Measurements from ENCODE around the gene REC8.

DNA sequence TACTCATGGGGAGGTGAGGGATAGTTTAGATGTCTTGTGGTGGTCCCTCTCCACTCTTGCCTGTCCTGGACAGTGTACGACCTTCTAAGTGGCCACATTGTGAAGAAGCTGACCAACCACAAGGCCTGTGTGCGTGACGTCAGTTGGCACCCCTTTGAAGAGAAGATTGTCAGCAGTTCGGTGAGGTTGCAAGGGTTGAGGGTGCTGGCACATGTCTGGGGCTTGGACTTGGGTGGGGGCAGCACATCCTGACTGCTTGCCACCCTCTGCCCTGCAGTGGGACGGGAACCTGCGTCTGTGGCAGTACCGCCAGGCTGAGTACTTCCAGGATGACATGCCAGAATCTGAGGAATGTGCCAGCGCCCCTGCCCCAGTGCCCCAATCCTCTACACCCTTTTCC is 49.0 kb upstream of the REC8 start:
- TF ChIP-seq, protein P1, sequence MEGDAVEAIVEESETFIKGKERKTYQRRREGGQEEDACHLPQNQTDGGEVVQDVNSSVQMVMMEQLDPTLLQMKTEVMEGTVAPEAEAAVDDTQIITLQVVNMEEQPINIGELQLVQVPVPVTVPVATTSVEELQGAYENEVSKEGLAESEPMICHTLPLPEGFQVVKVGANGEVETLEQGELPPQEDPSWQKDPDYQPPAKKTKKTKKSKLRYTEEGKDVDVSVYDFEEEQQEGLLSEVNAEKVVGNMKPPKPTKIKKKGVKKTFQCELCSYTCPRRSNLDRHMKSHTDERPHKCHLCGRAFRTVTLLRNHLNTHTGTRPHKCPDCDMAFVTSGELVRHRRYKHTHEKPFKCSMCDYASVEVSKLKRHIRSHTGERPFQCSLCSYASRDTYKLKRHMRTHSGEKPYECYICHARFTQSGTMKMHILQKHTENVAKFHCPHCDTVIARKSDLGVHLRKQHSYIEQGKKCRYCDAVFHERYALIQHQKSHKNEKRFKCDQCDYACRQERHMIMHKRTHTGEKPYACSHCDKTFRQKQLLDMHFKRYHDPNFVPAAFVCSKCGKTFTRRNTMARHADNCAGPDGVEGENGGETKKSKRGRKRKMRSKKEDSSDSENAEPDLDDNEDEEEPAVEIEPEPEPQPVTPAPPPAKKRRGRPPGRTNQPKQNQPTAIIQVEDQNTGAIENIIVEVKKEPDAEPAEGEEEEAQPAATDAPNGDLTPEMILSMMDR (IDR thresholded peaks at IDR 0.05), result no peak
- no peak for TF ChIP-seq POLR2A (IDR thresholded peaks at IDR 0.05)

Measured in tibial nerve (tissue), 3 donors.